Tibial artery (tissue), 4 donors: ENCODE results near the gene GPR132.
A peak's percentile ranks its signal among the peaks of the same experiment; 100 is the strongest.
"Not testable (repeated sequence)": the region's sequence is repeated elsewhere in the genome, so short reads cannot be mapped to it uniquely, and the experiment has no call there.

Source experiments
- DNase-seq, 2 donors: peaks; one replicate each; pipeline ENCODE4 v3.0.0-alpha.2; 2019
- H3K27ac ChIP-seq, 2 donors: fragments of 200-600 bp; sonication (generic) in 1 of 2; 1 replicate in 1 of 2; 2 replicates in 1 of 2; pipeline ENCODE4 v1.5.1; 2018 to 2019; ENCODE audit warnings: mild to moderate bottlenecking in 1 of 2
- H3K27me3 ChIP-seq, 2 donors: fragments of 200-600 bp; sonication (generic) in 1 of 2; one replicate each; pipeline versions ENCODE4 v1.5.1 to v1.6.0; 2016 to 2019
- H3K36me3 ChIP-seq, 3 donors: fragments of 200-600 bp; sonication (generic) in 2 of 3; one replicate each; pipeline ENCODE4 v1.5.1; 2016 to 2019; ENCODE audit warnings: mild to moderate bottlenecking in 2 of 3
- H3K4me1 ChIP-seq, 4 donors: fragments of 200-600 bp; sonication (generic) in 2 of 4; 1 replicate in 3 of 4; 2 replicates in 1 of 4; pipeline ENCODE4 v1.5.1; 2016 to 2019
- H3K4me3 ChIP-seq, 2 donors: fragments of 200-600 bp; sonication (generic) in 1 of 2; 1 replicate in 1 of 2; 2 replicates in 1 of 2; pipeline ENCODE4 v1.5.1; 2018 to 2019; ENCODE audit warnings: mild to moderate bottlenecking in 2 of 2
- H3K9me3 ChIP-seq, 3 donors: fragments of 200-600 bp; sonication (generic) in 1 of 3; one replicate each; pipeline ENCODE4 v1.5.1; 2016 to 2019
- CTCF ChIP-seq, 2 experiments: fragments of 200-600 bp in 1 of 2; fragments of 450-650 bp in 1 of 2; IDR thresholded peaks; one replicate each; pipeline ENCODE4 v1.5.1; 2017 to 2019; ENCODE audit warnings: antibody characterized with exemption in 2 of 2, mild to moderate bottlenecking in 1 of 2, moderate library complexity in 1 of 2
- intact Hi-C: fragments of 100-400 bp; cut with DNase I; formaldehyde crosslinking; loops from one replicate; pipeline ENCODE4 v1.15.0; 2023; ENCODE audit warnings: low total_unique reads

The GPR132 gene

GRCh38 chr14:105086833-105087307 lies 21.6 kb upstream of the GPR132 start:
- H3K36me3 ChIP-seq: no peaks in the 10 kb centered on the region
- intact Hi-C loops: loop anchor here (5.0 kb wide), 1 partner anchor 265 kb away; no protein-coding TSS in a partner anchor
- peak; percentile 72 to 75 for TF ChIP-seq CTCF (IDR thresholded peaks at IDR 0.05)
- H3K27ac ChIP-seq: peak overlapping the region; percentile 74 to 98
- peaks cover 8 to 55% (median 46%) of the 10 kb centered on the region in 4 donors for H3K4me1 ChIP-seq
- DNase-seq: peak; percentile 80 to 84
- H3K9me3 ChIP-seq: no peaks in the 10 kb centered on the region
- H3K4me3 ChIP-seq: peak overlapping the region; percentile 43 to 61
- no peaks in the 10 kb centered on the region for H3K27me3 ChIP-seq

- Histone ChIP-seq H3K27me3 (no peaks in the 10 kb centered on the region), H3K4me3 (no peak overlapping the region), H3K9me3 (no peaks in the 10 kb centered on the region), H3K36me3 (no peaks in the 10 kb centered on the region), H3K4me1 (peaks cover 0 to 44% (median 34%) of the 10 kb centered on the region in 4 donors), H3K27ac (no peak overlapping the region)
- DNase-seq: no peak
- intact Hi-C loops: loop anchor here (5.0 kb wide), 1 partner anchor 267 kb away; no protein-coding TSS in a partner anchor
- no peak for TF ChIP-seq CTCF (IDR thresholded peaks at IDR 0.05)
These were observed 20.5 kb upstream of the GPR132 start for GRCh38 chr14:105085766-105086165.

- Histone ChIP-seq H3K4me3 (no peak overlapping the region), H3K27ac (no peak overlapping the region), H3K4me1 (peaks cover 0 to 36% (median 28%) of the 10 kb centered on the region in 4 donors), H3K36me3 (no peaks in the 10 kb centered on the region), H3K27me3 (no peaks in the 10 kb centered on the region), H3K9me3 (no peaks in the 10 kb centered on the region)
- no peak for TF ChIP-seq CTCF (IDR thresholded peaks at IDR 0.05)
- intact Hi-C loops: loop anchor here (5.0 kb wide), 1 partner anchor 267 kb away; no protein-coding TSS in a partner anchor
- DNase-seq: no peak
These were observed 19.7 kb upstream of the GPR132 start for GRCh38 chr14:105084741-105085571.

GRCh38 chr14:105083926-105084685 lies 18.9 kb upstream of the GPR132 start:
- H3K27ac ChIP-seq: no peak overlapping the region
- no peak for DNase-seq
- no peaks in the 10 kb centered on the region for H3K9me3 ChIP-seq
- H3K27me3 ChIP-seq: no peaks in the 10 kb centered on the region
- H3K4me1 ChIP-seq: peaks cover 0 to 28% (median 24%) of the 10 kb centered on the region in 4 donors
- no peak overlapping the region for H3K4me3 ChIP-seq
- intact Hi-C loops: no loop called here
- no peaks in the 10 kb centered on the region for H3K36me3 ChIP-seq
- TF ChIP-seq CTCF (IDR thresholded peaks at IDR 0.05): no peak

GRCh38 chr14:105082703-105083102 lies 17.5 kb upstream of the GPR132 start:
- H3K27ac ChIP-seq: no peak overlapping the region
- TF ChIP-seq CTCF (IDR thresholded peaks at IDR 0.05): no peak
- H3K27me3 ChIP-seq: no peaks in the 10 kb centered on the region
- no peak for DNase-seq
- H3K9me3 ChIP-seq: no peaks in the 10 kb centered on the region
- no peak overlapping the region for H3K4me3 ChIP-seq
- intact Hi-C loops: no loop called here
- peaks cover 0 to 14% (median 10%) of the 10 kb centered on the region in 4 donors for H3K4me1 ChIP-seq
- H3K36me3 ChIP-seq: no peaks in the 10 kb centered on the region

- H3K27me3 ChIP-seq, intact Hi-C loops, H3K36me3 ChIP-seq, DNase-seq, H3K4me3 ChIP-seq, H3K4me1 ChIP-seq, H3K9me3 ChIP-seq, H3K27ac ChIP-seq: not testable (repeated sequence)
These were observed 16.2 kb upstream of the GPR132 start for GRCh38 chr14:105081473-105081872.
